A549 (cell line): Measurements from ENCODE around the gene POU3F3. TPM values are rescaled to one million over a fixed set of nuclear protein-coding genes. Genes with fewer than 3 reads are reported as not detected.

ENCODE experiments used
- ATAC-seq, 2 experiments: fragments of 200-7000 bp in 1 of 2; fragments of >200 bp in 1 of 2; cut with Nextera tagmentation in 1 of 2; cut with Tn5 transposase in 1 of 2; 3 replicates each; pipeline versions ENCODE4 v1.8.0 to v1.9.1; 2018 to 2020; ENCODE audit warnings: mild to moderate bottlenecking in 1 of 2, moderate library complexity in 1 of 2
- CTCF ChIA-PET: fragments of 300-600 bp; sonication (Branson Sonifier 250); formaldehyde crosslinking; extraction: SDS; loops from one replicate; lab custom pipeline; 2021; ENCODE audit warnings: antibody characterized with exemption, inconsistent platforms; lab: Yijun Ruan, JAX
- POLR2A ChIA-PET: fragments of 350-600 bp; formaldehyde crosslinking; extraction: SDS; loops from one replicate; lab custom pipeline; 2021; ENCODE audit warnings: antibody characterized with exemption, inconsistent platforms; lab: Yijun Ruan, JAX
- DNase-seq, 2 experiments: peaks; one replicate each; pipeline versions ENCODE4 v3.0.0 to v3.0.0-alpha.2; 2011 to 2016; ENCODE audit warnings: low read depth in 1 of 2, low spot score in 1 of 2
- FAIRE-seq: peaks from 2 replicates; lab custom pipeline; 2011; peaks lifted over from hg19 to GRCh38; lab: Jason Lieb, UNC
- H3K27ac ChIP-seq, 2 experiments: fragments of >200 bp; sonication (Bioruptor Twin); formaldehyde crosslinking; 3 replicates each; pipeline ENCODE4 v1.5.1; 2016 to 2017
- H3K4me1 ChIP-seq: fragments of >200 bp; sonication (Bioruptor Twin); formaldehyde crosslinking; 3 replicates; pipeline ENCODE4 v1.6.1; 2016
- H3K4me2 ChIP-seq: fragments of >200 bp; sonication (Bioruptor Twin); formaldehyde crosslinking; 3 replicates; pipeline ENCODE4 v1.6.1; 2016
- H3K4me3 ChIP-seq: fragments of >200 bp; sonication (Bioruptor Twin); formaldehyde crosslinking; 3 replicates; pipeline ENCODE4 v1.5.1; 2016
- H3K9me3 ChIP-seq: fragments of >200 bp; sonication (Bioruptor Twin); formaldehyde crosslinking; 3 replicates; pipeline ENCODE4 v1.6.1; 2016
- CBX2 ChIP-seq: fragments of 200-600 bp; sonication (generic); IDR thresholded peaks from 2 replicates; pipeline ENCODE4 v1.6.1; 2016; ENCODE audit warnings: low read depth, mild to moderate bottlenecking, borderline replicate concordance
- CBX8 ChIP-seq: fragments of 200-600 bp; sonication (generic); IDR thresholded peaks from 2 replicates; pipeline ENCODE4 v1.6.1; 2016
- EP300 ChIP-seq, 2 experiments: fragments of >200 bp; sonication (Bioruptor Twin); formaldehyde crosslinking; IDR thresholded peaks; 2 replicates in 1 of 2; 3 replicates in 1 of 2; pipeline ENCODE4 v1.6.1; 2016 to 2017
- ESRRA ChIP-seq: fragments of 150-350 bp; IDR thresholded peaks from 2 replicates; pipeline ENCODE4 v1.6.1; 2014; ENCODE audit warnings: mild to moderate bottlenecking, low read length, borderline replicate concordance
- FOSB ChIP-seq: fragments of 250-450 bp; sonication (Bioruptor Pico); IDR thresholded peaks from 2 replicates; pipeline ENCODE4 v1.5.0; 2020; ENCODE audit warnings: mild to moderate bottlenecking, moderate library complexity
- FOXS1 ChIP-seq: fragments of 250-450 bp; sonication (Bioruptor Pico); IDR thresholded peaks from 2 replicates; pipeline ENCODE4 v1.5.0; 2020; ENCODE audit warnings: mild to moderate bottlenecking, moderate library complexity
- GATA3 ChIP-seq: IDR thresholded peaks from 2 replicates; pipeline ENCODE4 v1.6.1; 2012; ENCODE audit warnings: borderline replicate concordance
- HOXA7 ChIP-seq: fragments of 250-450 bp; sonication (Bioruptor Pico); IDR thresholded peaks from 2 replicates; pipeline ENCODE4 v1.5.0; 2020; ENCODE audit warnings: mild to moderate bottlenecking, moderate library complexity
- HOXB5 ChIP-seq: fragments of 250-450 bp; sonication (Bioruptor Pico); IDR thresholded peaks from 2 replicates; pipeline ENCODE4 v1.5.0; 2020; ENCODE audit warnings: mild to moderate bottlenecking, moderate library complexity
- KDM1A ChIP-seq: fragments of 200-600 bp; sonication (generic); IDR thresholded peaks from 2 replicates; pipeline ENCODE4 v1.6.1; 2016; ENCODE audit warnings: low read depth, mild to moderate bottlenecking
- KDM5A ChIP-seq: fragments of 200-600 bp; sonication (generic); IDR thresholded peaks from 2 replicates; pipeline ENCODE4 v1.6.1; 2016; ENCODE audit warnings: antibody characterized with exemption, mild to moderate bottlenecking
- POLR2A ChIP-seq: IDR thresholded peaks from 2 replicates; pipeline ENCODE4 v1.6.1; 2012; ENCODE audit warnings: mild to moderate bottlenecking, low read length
- RAD21 ChIP-seq, 2 experiments: fragments of >200 bp in 1 of 2; sonication (Bioruptor Twin) in 1 of 2; formaldehyde crosslinking in 1 of 2; IDR thresholded peaks in 1 of 2; conservative IDR thresholded peaks in 1 of 2; 2 replicates in 1 of 2; 3 replicates in 1 of 2; pipeline ENCODE4 v1.6.1; 2012 to 2018; ENCODE audit warnings: inconsistent platforms in 1 of 2
- RCOR1 ChIP-seq: fragments of 150-350 bp; IDR thresholded peaks from 2 replicates; pipeline ENCODE4 v1.6.1; 2014; ENCODE audit warnings: antibody characterized with exemption, low read length, low read depth
- TP53 ChIP-seq: fragments of 250-450 bp; sonication (Bioruptor Pico); IDR thresholded peaks from 2 replicates; pipeline ENCODE4 v1.5.0; 2021; ENCODE audit warnings: mild to moderate bottlenecking, moderate library complexity
- ZC3H11A ChIP-seq: fragments of 450-650 bp; IDR thresholded peaks from 2 replicates; pipeline ENCODE4 v1.6.1; 2014; ENCODE audit warnings: antibody characterized with exemption, mild to moderate bottlenecking
- WGBS: methylation state at CpG from one replicate; pipeline ENCODE4 v1.1.6; 2017; ENCODE audit errors: missing lambda C conversion rate; 5-methylcytosine and 5-hydroxymethylcytosine counted together
- polyA plus RNA-seq, 4 experiments: library from polyadenylated mRNA; depleted of rRNA in 3 of 4; stranded (reverse); fragments of >200 nt; fragmentation: RNase III in 1 of 4; extraction: RNeasy Plus Mini Kit Qiagen cat#74134 plus additional on column Dnase treatment in 1 of 4; gene quantifications; 2 replicates in 3 of 4; 3 replicates in 1 of 4; pipeline ENCODE4 v1.2.3, GENCODE V29; 2011 to 2017
- TF ChIP-seq, protein P1 (sequence below): fragments of >200 bp; sonication (Bioruptor Twin); formaldehyde crosslinking; IDR thresholded peaks from 3 replicates; pipeline ENCODE4 v1.5.1; 2016
- TF ChIP-seq, protein P2 (sequence below): IDR thresholded peaks from 2 replicates; pipeline ENCODE4 v1.6.1; 2012; ENCODE audit warnings: low read depth, borderline replicate concordance
- TF ChIP-seq, protein P3 (sequence below): fragments of 450-650 bp; IDR thresholded peaks from 2 replicates; pipeline ENCODE4 v1.6.1; 2014; ENCODE audit warnings: antibody characterized with exemption
- TF ChIP-seq, protein P4 (sequence below): fragments of >200 bp; sonication (Bioruptor Twin); formaldehyde crosslinking; IDR thresholded peaks from 3 replicates; pipeline ENCODE4 v1.6.1; 2016

POU3F3 gene
- polyA plus RNA-seq, 2 of the 4 experiments (the other 2 are of a cell fraction) = 0.03 TPM; not detected in 1

DNA sequence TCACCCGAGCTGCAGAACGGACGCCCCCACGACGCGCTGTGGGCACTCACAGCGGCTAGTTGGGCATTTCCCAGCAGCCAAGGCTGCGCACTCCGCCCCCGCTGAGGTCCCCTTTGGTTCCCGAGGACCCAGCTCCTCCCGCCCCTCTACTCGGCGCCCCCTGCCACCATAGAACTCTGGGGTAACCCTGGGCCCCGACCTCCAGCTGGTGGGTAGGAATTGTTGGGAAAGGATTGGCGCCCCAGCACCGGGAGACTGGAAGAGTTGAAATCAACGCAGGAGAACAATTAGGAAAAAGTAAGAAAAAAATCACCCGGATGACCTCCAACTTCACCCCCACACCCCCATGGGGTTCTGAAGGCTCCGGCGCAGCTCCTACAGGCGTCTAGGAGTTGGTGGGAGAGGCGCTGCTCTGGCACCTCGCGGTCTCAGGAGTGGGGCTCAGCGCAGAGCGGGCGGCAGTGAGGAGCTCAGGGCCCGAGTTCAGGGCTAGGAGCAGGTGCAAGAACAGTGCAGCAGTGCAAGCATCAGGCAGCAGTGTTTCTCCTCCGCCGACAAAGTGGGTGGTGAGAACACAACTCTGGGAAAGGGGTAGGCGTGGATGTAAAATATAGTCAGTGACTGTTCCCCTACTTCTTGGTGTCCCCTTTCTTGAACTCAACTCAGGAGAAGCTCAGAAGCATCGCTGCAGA is 14.0 kb downstream of the POU3F3 start (continued):
- TF ChIP-seq TP53 = no peak
- TF ChIP-seq, protein P1, sequence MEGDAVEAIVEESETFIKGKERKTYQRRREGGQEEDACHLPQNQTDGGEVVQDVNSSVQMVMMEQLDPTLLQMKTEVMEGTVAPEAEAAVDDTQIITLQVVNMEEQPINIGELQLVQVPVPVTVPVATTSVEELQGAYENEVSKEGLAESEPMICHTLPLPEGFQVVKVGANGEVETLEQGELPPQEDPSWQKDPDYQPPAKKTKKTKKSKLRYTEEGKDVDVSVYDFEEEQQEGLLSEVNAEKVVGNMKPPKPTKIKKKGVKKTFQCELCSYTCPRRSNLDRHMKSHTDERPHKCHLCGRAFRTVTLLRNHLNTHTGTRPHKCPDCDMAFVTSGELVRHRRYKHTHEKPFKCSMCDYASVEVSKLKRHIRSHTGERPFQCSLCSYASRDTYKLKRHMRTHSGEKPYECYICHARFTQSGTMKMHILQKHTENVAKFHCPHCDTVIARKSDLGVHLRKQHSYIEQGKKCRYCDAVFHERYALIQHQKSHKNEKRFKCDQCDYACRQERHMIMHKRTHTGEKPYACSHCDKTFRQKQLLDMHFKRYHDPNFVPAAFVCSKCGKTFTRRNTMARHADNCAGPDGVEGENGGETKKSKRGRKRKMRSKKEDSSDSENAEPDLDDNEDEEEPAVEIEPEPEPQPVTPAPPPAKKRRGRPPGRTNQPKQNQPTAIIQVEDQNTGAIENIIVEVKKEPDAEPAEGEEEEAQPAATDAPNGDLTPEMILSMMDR = no peak
- no peak for TF ChIP-seq FOXS1 (CRISPR knock-in tag)
- TF ChIP-seq KDM5A = no peak
- no peak for TF ChIP-seq ZC3H11A
- no peak for TF ChIP-seq HOXA7

DNA sequence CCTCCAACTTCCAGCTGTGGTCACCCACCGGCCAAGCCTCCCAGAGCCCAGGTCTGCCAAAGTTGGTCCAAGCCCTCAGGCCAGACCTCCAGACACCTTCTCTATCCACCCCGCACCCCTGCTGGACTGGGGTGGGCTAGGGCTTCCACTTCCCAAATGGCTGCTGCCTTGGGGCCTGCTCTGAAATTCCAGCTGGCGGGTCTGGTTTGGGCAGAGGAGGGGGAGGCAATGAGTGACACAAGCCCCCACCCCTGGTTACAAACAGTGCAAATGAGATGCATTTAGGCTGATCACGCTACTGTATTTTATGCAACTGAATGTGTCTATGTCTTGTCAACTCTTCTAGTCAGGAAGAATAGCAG is 14.6 kb downstream of the POU3F3 start:
- H3K4me2 ChIP-seq = no peak overlapping the region
- CTCF ChIA-PET = no interaction called here
- TF ChIP-seq FOSB (CRISPR knock-in tag) (no peak), EP300 (IDR thresholded peaks at IDR 0.05) (no peak), RCOR1 (no peak), KDM1A (no peak), CBX8 (no peak), GATA3 (no peak), POLR2A (no peak), TP53 (no peak), RAD21 (conservative IDR thresholded peaks at IDR 0.05 in 1 of 2, IDR thresholded peaks at IDR 0.05 in 1 of 2) (no peak), ZC3H11A (no peak), ESRRA (no peak), CBX2 (no peak), HOXB5 (CRISPR knock-in tag) (no peak)
- TF ChIP-seq, protein P2, sequence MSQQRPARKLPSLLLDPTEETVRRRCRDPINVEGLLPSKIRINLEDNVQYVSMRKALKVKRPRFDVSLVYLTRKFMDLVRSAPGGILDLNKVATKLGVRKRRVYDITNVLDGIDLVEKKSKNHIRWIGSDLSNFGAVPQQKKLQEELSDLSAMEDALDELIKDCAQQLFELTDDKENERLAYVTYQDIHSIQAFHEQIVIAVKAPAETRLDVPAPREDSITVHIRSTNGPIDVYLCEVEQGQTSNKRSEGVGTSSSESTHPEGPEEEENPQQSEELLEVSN = no peak
- TF ChIP-seq, protein P3, sequence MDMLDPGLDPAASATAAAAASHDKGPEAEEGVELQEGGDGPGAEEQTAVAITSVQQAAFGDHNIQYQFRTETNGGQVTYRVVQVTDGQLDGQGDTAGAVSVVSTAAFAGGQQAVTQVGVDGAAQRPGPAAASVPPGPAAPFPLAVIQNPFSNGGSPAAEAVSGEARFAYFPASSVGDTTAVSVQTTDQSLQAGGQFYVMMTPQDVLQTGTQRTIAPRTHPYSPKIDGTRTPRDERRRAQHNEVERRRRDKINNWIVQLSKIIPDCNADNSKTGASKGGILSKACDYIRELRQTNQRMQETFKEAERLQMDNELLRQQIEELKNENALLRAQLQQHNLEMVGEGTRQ = no peak
- TF ChIP-seq, protein P4, sequence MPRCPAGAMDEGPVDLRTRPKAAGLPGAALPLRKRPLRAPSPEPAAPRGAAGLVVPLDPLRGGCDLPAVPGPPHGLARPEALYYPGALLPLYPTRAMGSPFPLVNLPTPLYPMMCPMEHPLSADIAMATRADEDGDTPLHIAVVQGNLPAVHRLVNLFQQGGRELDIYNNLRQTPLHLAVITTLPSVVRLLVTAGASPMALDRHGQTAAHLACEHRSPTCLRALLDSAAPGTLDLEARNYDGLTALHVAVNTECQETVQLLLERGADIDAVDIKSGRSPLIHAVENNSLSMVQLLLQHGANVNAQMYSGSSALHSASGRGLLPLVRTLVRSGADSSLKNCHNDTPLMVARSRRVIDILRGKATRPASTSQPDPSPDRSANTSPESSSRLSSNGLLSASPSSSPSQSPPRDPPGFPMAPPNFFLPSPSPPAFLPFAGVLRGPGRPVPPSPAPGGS = no peak
- TF ChIP-seq, protein P1 = no peak
- WGBS = 43% methylated on average over 4 of the region's 4 CpGs
- H3K4me3 ChIP-seq = no peak overlapping the region
- ATAC-seq (no peak), FAIRE-seq (no peak), DNase-seq (no peak)
- H3K27ac ChIP-seq = no peak overlapping the region
- POLR2A ChIA-PET = no interaction called here
- 0 out of 3 replicates have a peak, but pooled peaks cover 3% of the 10 kb centered on the region for H3K4me1 ChIP-seq
- H3K9me3 ChIP-seq = no peaks in the 10 kb centered on the region
